HG02642 (cell line): ENCODE measurements around the gene COPS9.

Source experiments
- ATAC-seq: cut with Tn5 transposase; IDR thresholded peaks from one replicate; pipeline ENCODE4 v1.9.1; 2021; ENCODE audit warnings: mild to moderate bottlenecking; ENCODE audit not compliant: unreplicated experiment, poor library complexity

Gene COPS9

GRCh38 chr2:240123821-240124650 is 12.1 kb downstream of the COPS9 start:
- no peak for ATAC-seq

GRCh38 chr2:240121675-240122074 is 14.4 kb downstream of the COPS9 start:
- no peak for ATAC-seq

- no peak for ATAC-seq
Measured at GRCh38 chr2:240121190-240121589, 14.9 kb downstream of the COPS9 start.

- ATAC-seq: no peak
Measured at GRCh38 chr2:240114233-240114632, 21.9 kb downstream of the COPS9 start.

- ATAC-seq: no peak
Measured at GRCh38 chr2:240112914-240113690, 23.0 kb downstream of the COPS9 start.

- no peak for ATAC-seq
Measured at GRCh38 chr2:240111253-240111652, 24.9 kb downstream of the COPS9 start.

- no peak for ATAC-seq
Measured at GRCh38 chr2:240109386-240109785, 26.7 kb downstream of the COPS9 start.

GRCh38 chr2:240107477-240107796 is 28.7 kb downstream of the COPS9 start:
- ATAC-seq: no peak

- ATAC-seq: no peak
Measured at GRCh38 chr2:240106765-240107476, 29.2 kb downstream of the COPS9 start.

- no peak for ATAC-seq
Measured at GRCh38 chr2:240105982-240106381, 30.1 kb downstream of the COPS9 start.

GRCh38 chr2:240103136-240103535 is 33.0 kb downstream of the COPS9 start:
- ATAC-seq: no peak

GRCh38 chr2:240098349-240098748 is 37.8 kb downstream of the COPS9 start:
- ATAC-seq: no peak

GRCh38 chr2:240095556-240096523 is 40.3 kb downstream of the COPS9 start:
- no peak for ATAC-seq

GRCh38 chr2:240089306-240089705 is 46.8 kb downstream of the COPS9 start:
- no peak for ATAC-seq

GRCh38 chr2:240086563-240086962 is 49.5 kb downstream of the COPS9 start:
- ATAC-seq: no peak
